GM12878 (cell line): ENCODE measurements around the gene MEI1. TPM values are rescaled to one million over a fixed set of nuclear protein-coding genes. Genes with fewer than 3 reads are reported as not detected.

Experiments
- ATAC-seq: fragments of 200-7000 bp; cut with Tn5 transposase; 3 replicates; pipeline ENCODE4 v1.9.1; 2020; ENCODE audit warnings: mild to moderate bottlenecking, moderate library complexity
- BruUV-seq: library from RNA; stranded (reverse); fragments of 400-500 nt; replicated peaks from 2 replicates; lab custom pipeline; 2021; lab: Mats Ljungman, UMichigan
- CTCF ChIA-PET: fragments of 300-600 bp; sonication (Branson Sonifier 250); formaldehyde crosslinking; extraction: SDS; loops from one replicate; lab custom pipeline; 2021; ENCODE audit warnings: inconsistent platforms; lab: Yijun Ruan, JAX
- POLR2A ChIA-PET: fragments of 350-600 bp; formaldehyde crosslinking; extraction: SDS; loops from one replicate; lab custom pipeline; 2021; ENCODE audit warnings: inconsistent platforms; lab: Charles Lee
- RAD21 ChIA-PET: fragments of 300-600 bp; sonication (Branson Sonifier 250); formaldehyde crosslinking; loops from one replicate; lab custom pipeline; 2023; ENCODE audit warnings: antibody characterized with exemption; ENCODE audit not compliant: unreplicated experiment; lab: Charles Lee
- SMC1A ChIA-PET: fragments of 300-600 bp; sonication (Branson Sonifier 250); formaldehyde crosslinking; loops from one replicate; lab custom pipeline; 2023; ENCODE audit not compliant: unreplicated experiment, uncharacterized antibody; lab: Charles Lee
- DNase-seq: peaks from one replicate; pipeline ENCODE4 v3.0.0-alpha.2; 2011; ENCODE audit warnings: low read depth, low spot score
- FAIRE-seq: peaks from 3 replicates; lab custom pipeline; 2011; peaks lifted over from hg19 to GRCh38; lab: Jason Lieb, UNC
- H2AFZ ChIP-seq: 2 replicates; pipeline ENCODE4 v1.6.0; 2011; ENCODE audit warnings: low read depth, low read length, control low read depth; ENCODE audit not compliant: control insufficient read depth
- H3K27ac ChIP-seq: 2 replicates; pipeline ENCODE4 v1.5.1; 2011; ENCODE audit warnings: control low read depth; ENCODE audit not compliant: control insufficient read depth, insufficient read depth
- H3K27me3 ChIP-seq, 2 experiments: replicated peaks in 1 of 2; 2 replicates each; pipeline versions ENCODE4 v1.6.0 to v1.6.1; 2011; ENCODE audit warnings: low read length in 1 of 2; ENCODE audit not compliant: control insufficient read depth in 2 of 2, insufficient read depth in 2 of 2
- H3K36me3 ChIP-seq, 2 experiments: 2 replicates each; pipeline ENCODE4 v1.5.1; 2011; ENCODE audit warnings: low read length in 1 of 2; ENCODE audit not compliant: control insufficient read depth in 2 of 2, insufficient read depth in 2 of 2
- H3K4me1 ChIP-seq: 2 replicates; pipeline ENCODE4 v1.6.1; 2011; ENCODE audit warnings: mild to moderate bottlenecking, low read length, moderate library complexity, mixed read lengths; ENCODE audit not compliant: control insufficient read depth, insufficient read depth
- H3K4me2 ChIP-seq: 2 replicates; pipeline ENCODE4 v1.6.0; 2011; ENCODE audit warnings: control low read depth; ENCODE audit not compliant: control insufficient read depth, insufficient read depth
- H3K4me3 ChIP-seq: fragments of 200-600 bp; sonication (generic); 2 replicates; pipeline ENCODE4 v1.5.1; 2016
- H3K79me2 ChIP-seq: 2 replicates; pipeline ENCODE4 v1.6.0; 2011; ENCODE audit warnings: low read length; ENCODE audit not compliant: control insufficient read depth, insufficient read depth
- H3K9ac ChIP-seq: 2 replicates; pipeline ENCODE4 v1.8.0; 2011; ENCODE audit warnings: low read length, control low read depth, mixed read lengths; ENCODE audit not compliant: control insufficient read depth, insufficient read depth
- H3K9me3 ChIP-seq: replicated peaks from 3 replicates; pipeline ENCODE4 v1.5.1; 2011; ENCODE audit warnings: mild to moderate bottlenecking, low read length; ENCODE audit not compliant: control insufficient read depth, insufficient read depth
- H4K20me1 ChIP-seq: 2 replicates; pipeline ENCODE4 v1.6.0; 2011; ENCODE audit not compliant: control insufficient read depth, insufficient read depth
- ATF7 ChIP-seq: fragments of 450-650 bp; IDR thresholded peaks from 2 replicates; pipeline ENCODE4 v1.6.1; 2016; ENCODE audit warnings: low read depth, mild to moderate bottlenecking
- CTCF ChIP-seq, 3 experiments: IDR thresholded peaks in 2 of 3; conservative IDR thresholded peaks in 1 of 3; 2 replicates each; pipeline ENCODE4 v1.5.1; 2011; ENCODE audit warnings: low read depth in 3 of 3, low read length in 3 of 3, mild to moderate bottlenecking in 3 of 3, control low read depth in 2 of 3, moderate library complexity in 2 of 3, inconsistent platforms in 1 of 3, mixed read lengths in 1 of 3; ENCODE audit not compliant: control insufficient read depth in 2 of 3, insufficient read depth in 1 of 3; ENCODE audit errors: extremely low read depth in 1 of 3
- E2F8 ChIP-seq: fragments of 450-650 bp; IDR thresholded peaks from 2 replicates; pipeline ENCODE4 v1.6.1; 2018; ENCODE audit warnings: mild to moderate bottlenecking, low read depth, moderate library complexity; ENCODE audit not compliant: partially characterized antibody
- EED ChIP-seq: sonication (generic); IDR thresholded peaks from 2 replicates; pipeline ENCODE4 v1.6.1; 2016; ENCODE audit warnings: antibody characterized with exemption, low read depth
- ELK1 ChIP-seq: IDR thresholded peaks from 2 replicates; pipeline ENCODE4 v1.6.1; 2012; ENCODE audit warnings: low read depth, low read length, improper control_type of control experiment
- FOXK2 ChIP-seq: fragments of 450-650 bp; IDR thresholded peaks from 2 replicates; pipeline ENCODE4 v1.6.1; 2017; ENCODE audit warnings: mild to moderate bottlenecking, moderate library complexity
- NFYA ChIP-seq: IDR thresholded peaks from 2 replicates; pipeline ENCODE4 v1.6.1; 2011; ENCODE audit warnings: low read depth, mild to moderate bottlenecking, low read length, improper control_type of control experiment, borderline replicate concordance
- ZBED1 ChIP-seq: IDR thresholded peaks from 2 replicates; pipeline ENCODE4 v1.6.1; 2016; ENCODE audit warnings: borderline replicate concordance
- ZBTB33 ChIP-seq: fragments of 450-650 bp; IDR thresholded peaks from 2 replicates; pipeline ENCODE4 v1.6.1; 2017; ENCODE audit warnings: mild to moderate bottlenecking
- ZNF592 ChIP-seq: fragments of 450-650 bp; IDR thresholded peaks from 2 replicates; pipeline ENCODE4 v1.6.1; 2017; ENCODE audit warnings: mild to moderate bottlenecking, moderate library complexity
- WGBS: methylation state at CpG from one replicate; pipeline ENCODE4 v1.1.6; 2016; ENCODE audit warnings: low lambda C conversion rate; ENCODE audit not compliant: insufficient replicate concordance, insufficient coverage; ENCODE audit errors: missing lambda C conversion rate; 5-methylcytosine and 5-hydroxymethylcytosine counted together
- in situ Hi-C: fragments of 300-500 bp; cut with MboI; formaldehyde crosslinking; loops from 9 replicates; pipeline ENCODE4 v1.14.3; 2018; ENCODE audit warnings: mixed read lengths
- intact Hi-C: fragments of 100-400 bp; cut with micrococcal nuclease; formaldehyde crosslinking; loops from one replicate; pipeline ENCODE4 v1.14.2; 2022; ENCODE audit not compliant: unreplicated experiment
- polyA plus RNA-seq, 11 experiments: library from polyadenylated mRNA; depleted of rRNA in 4 of 11; unstranded in 6 of 11; stranded (reverse) in 5 of 11; fragments of >200 nt; fragmentation: Nextera tagmentation in 4 of 11; fragmentation: Illumina TruSeq in 1 of 11; extraction: Ambion mirVana in 4 of 11; extraction: Trizol in 1 of 11; gene quantifications; 1 replicate in 1 of 11; 2 replicates in 10 of 11; pipeline versions ENCODE4 v1.2.1 to v1.2.3, GENCODE V29; 2011 to 2016; ENCODE audit warnings: inconsistent platforms in 2 of 11, missing spikeins in 2 of 11, low read depth in 1 of 11
- total RNA-seq, 4 experiments: library from RNA; depleted of rRNA in 3 of 4; stranded (reverse); fragments of >200 nt in 3 of 4; fragmentation: Illumina TruSeq in 1 of 4; extraction: Trizol in 1 of 4; gene quantifications; 2 replicates each; pipeline versions ENCODE4 v1.2.1 to v1.2.3, GENCODE V29; 2013 to 2021

The MEI1 gene
- total and polyA plus RNA-seq, 10 of the 15 experiments (the other 5 are each of a cell fraction or from before 2014, with no cell fraction given) = 27.9 to 48.9 (median 35.8) TPM

- ChIA-PET RAD21 (interaction anchor here (1.3 to 11.0 kb wide), 4 partner anchors 32 to 133 kb away, joined by 4 to 84 read pairs (median 6); no protein-coding TSS in a partner anchor), CTCF (interaction anchor here (1.0 to 2.0 kb wide), 3 partner anchors 84 to 163 kb away, joined by 3 to 7 read pairs (median 3); no protein-coding TSS in a partner anchor), SMC1A (interaction anchor here (0.9 to 2.5 kb wide), 3 partner anchors 32 to 609 kb away, joined by 3 to 7 read pairs (median 3); no protein-coding TSS in a partner anchor), POLR2A (interaction anchor here (0.6 to 7.8 kb wide), 5 partner anchors 17 to 1134 kb away, joined by 3 to 60 read pairs (median 5); partner anchors contain the start of gene CCDC134)
- H3K4me1 ChIP-seq = peaks cover 12% of the 10 kb centered on the region
- no peak for ATAC-seq
- no peak for FAIRE-seq
- 100% methylated on average over 3 of the region's 3 CpGs for whole genome bisulfite sequencing
- H3K79me2 ChIP-seq = peaks cover 37% of the 10 kb centered on the region
- no TSS peak for BruUV-seq
- no peaks in the 10 kb centered on the region; the same call in 2 of the 3 replicates for H3K9me3 ChIP-seq
- peaks cover 4 to 5% of the 10 kb centered on the region in 2 experiments for H3K36me3 ChIP-seq
- intact Hi-C loops = loop anchor here (5.0 kb wide), 1 partner anchor 92 kb away; no protein-coding TSS in a partner anchor
- H3K9ac ChIP-seq = no peak overlapping the region
- H3K4me3 ChIP-seq = no peak overlapping the region
- no peak overlapping the region for H2AFZ ChIP-seq
- in situ Hi-C loops = loop anchor here (5.0 kb wide), 1 partner anchor 117 kb away; the partner anchor contains the start of gene CENPM
- H4K20me1 ChIP-seq = no peaks in the 10 kb centered on the region
- no peak overlapping the region for H3K27ac ChIP-seq
- H3K27me3 ChIP-seq = no peaks in the 10 kb centered on the region
- DNase-seq = no peak
- no peak overlapping the region for H3K4me2 ChIP-seq
- TF ChIP-seq FOXK2 (no peak), CTCF (IDR thresholded peaks at IDR 0.05 in 2 of 3, conservative IDR thresholded peaks at IDR 0.05 in 1 of 3; ENCODE audit: control insufficient read depth in 2 of 3, extremely low read depth in 1 of 3, insufficient read depth in 1 of 3, low read depth in 3 of 3, low read length in 3 of 3) (peak in 1 of 3 experiments; percentile 16; a peak in 1 of 6 replicates), ELK1 (no peak), EED (no peak), ZBED1 (no peak), NFYA (no peak), E2F8 (no peak), ZBTB33 (0 out of 2 replicates have a peak, but pooled peaks have one; percentile 36), ATF7 (no peak), ZNF592 (no peak)
Measured at GRCh38 chr22:41830174-41830573, 130.9 kb downstream of the MEI1 start.
